CD4-positive, CD25-positive, alpha-beta regulatory T cell (primary cell): ENCODE results near the gene PSMB7. TPM values are rescaled to one million over a fixed set of nuclear protein-coding genes. Genes with fewer than 3 reads are reported as not detected.

Experiments
- ATAC-seq, 2 donors: fragments of 150-1000 bp; cut with Tn5 transposase; one replicate each; pipeline ENCODE4 v1.10.0; 2021; ENCODE audit warnings: low read depth in 2 of 2, moderate number of reproducible peaks in 2 of 2, moderate library complexity in 1 of 2
- DNase-seq, 3 donors: peaks; one replicate each; pipeline versions ENCODE4 v3.0.0 to v3.0.0-alpha.2; 2012 to 2022; ENCODE audit warnings: mixed read lengths in 1 of 3
- H3K27ac ChIP-seq: one replicate; pipeline ENCODE4 v1.7.0; 2013; ENCODE audit warnings: mild to moderate bottlenecking, low read length; ENCODE audit not compliant: insufficient read depth, poor library complexity, severe bottlenecking
- H3K27me3 ChIP-seq: one replicate; pipeline ENCODE4 v1.7.0; 2013; ENCODE audit warnings: low read length; ENCODE audit not compliant: control insufficient read depth, insufficient read depth
- H3K36me3 ChIP-seq: one replicate; pipeline ENCODE4 v1.7.0; 2013; ENCODE audit warnings: mild to moderate bottlenecking, low read length, moderate library complexity; ENCODE audit not compliant: control insufficient read depth, insufficient read depth
- H3K4me1 ChIP-seq: 2 replicates; pipeline ENCODE4 v1.7.0; 2013; ENCODE audit warnings: mild to moderate bottlenecking, low read length; ENCODE audit not compliant: insufficient read depth, control insufficient read depth, poor library complexity, severe bottlenecking
- H3K4me3 ChIP-seq: one replicate; pipeline ENCODE4 v1.7.0; 2013; ENCODE audit warnings: low read depth, mild to moderate bottlenecking, low read length, moderate library complexity
- H3K9me3 ChIP-seq, 2 experiments: 1 replicate in 1 of 2; 2 replicates in 1 of 2; pipeline ENCODE4 v1.7.0; 2013; ENCODE audit warnings: low read length in 2 of 2, mild to moderate bottlenecking in 1 of 2, moderate library complexity in 1 of 2; ENCODE audit not compliant: control insufficient read depth in 2 of 2
- H3K27ac Mint-ChIP-seq, 3 donors: one replicate each; pipeline ENCODE4 v1.8.0; 2020 to 2022; ENCODE audit warnings: mild to moderate bottlenecking in 3 of 3, mixed read lengths in 3 of 3, moderate library complexity in 2 of 3
- H3K27me3 Mint-ChIP-seq: one replicate; pipeline ENCODE4 v1.8.0; 2022; ENCODE audit warnings: mild to moderate bottlenecking, mixed read lengths
- H3K36me3 Mint-ChIP-seq: one replicate; pipeline ENCODE4 v1.8.0; 2020; ENCODE audit warnings: mixed read lengths
- H3K4me1 Mint-ChIP-seq, 4 donors: one replicate each; pipeline ENCODE4 v1.8.0; 2020 to 2022; ENCODE audit warnings: mixed read lengths in 4 of 4, mild to moderate bottlenecking in 1 of 4
- H3K4me3 Mint-ChIP-seq, 4 donors: one replicate each; pipeline ENCODE4 v1.8.0; 2020 to 2022; ENCODE audit warnings: mild to moderate bottlenecking in 4 of 4, mixed read lengths in 4 of 4, moderate library complexity in 3 of 4
- H3K9me3 Mint-ChIP-seq, 7 donors: one replicate each; pipeline ENCODE4 v1.8.0; 2020 to 2022; ENCODE audit warnings: mixed read lengths in 7 of 7, mild to moderate bottlenecking in 3 of 7, moderate library complexity in 2 of 7
- polyA plus RNA-seq, 4 donors: library from polyadenylated mRNA; unstranded; fragments of 300-500 nt; fragmentation: Illumina TruSeq; gene quantifications; one replicate each; pipeline ENCODE4 v1.2.3, GENCODE V29; 2021
- total RNA-seq: library from RNA; stranded (reverse); gene quantifications from one replicate; pipeline ENCODE4 v1.2.3, GENCODE V29; 2022

The PSMB7 gene
- total and polyA plus RNA-seq, 5 donors from 2014 or later: 84.2 to 225 (median 186) TPM

DNA sequence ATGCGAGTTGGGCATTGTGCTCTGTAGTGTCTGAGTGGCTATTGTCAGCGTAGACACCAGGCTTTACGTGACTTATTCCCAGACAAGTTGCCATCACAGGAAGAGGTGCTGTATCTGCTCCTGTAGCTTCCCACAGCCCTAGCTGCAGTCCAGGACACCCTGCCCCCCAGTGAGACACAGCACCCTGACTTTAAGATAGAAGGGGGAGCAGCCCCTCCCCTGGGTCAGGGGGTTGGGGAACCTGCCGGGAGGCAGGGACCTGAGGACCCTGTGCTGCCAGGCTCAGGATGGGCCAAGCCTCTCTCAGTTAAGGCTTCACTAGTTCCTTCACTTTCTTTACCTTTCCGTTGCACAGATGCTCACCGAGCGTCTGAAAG is 82.1 kb downstream of the PSMB7 start:
- Histone ChIP-seq H3K27ac (no peak overlapping the region), H3K4me1 (no peaks in the 10 kb centered on the region), H3K36me3 (peaks cover 5% of the 10 kb centered on the region), H3K9me3 (peaks cover 0 to 5% of the 10 kb centered on the region in 2 experiments), H3K27me3 (no peaks in the 10 kb centered on the region), H3K4me3 (no peak overlapping the region)
- no peak overlapping the region for H3K27ac Mint-ChIP-seq
- H3K27me3 Mint-ChIP-seq: no peaks in the 10 kb centered on the region
- DNase-seq (no peak), ATAC-seq (no peak)
- peaks cover 0 to under 1% (median 0%) of the 10 kb centered on the region in 7 donors for H3K9me3 Mint-ChIP-seq
- H3K36me3 Mint-ChIP-seq: peaks cover 10% of the 10 kb centered on the region
- no peaks in the 10 kb centered on the region for H3K4me1 Mint-ChIP-seq
- H3K4me3 Mint-ChIP-seq: no peak overlapping the region

- Histone ChIP-seq H3K27me3 (no peaks in the 10 kb centered on the region), H3K4me3 (no peak overlapping the region), H3K9me3 (peaks cover 0 to 4% of the 10 kb centered on the region in 2 experiments), H3K27ac (no peak overlapping the region), H3K4me1 (no peaks in the 10 kb centered on the region), H3K36me3 (peaks cover 4% of the 10 kb centered on the region)
- H3K9me3 Mint-ChIP-seq: no peaks in the 10 kb centered on the region
- H3K36me3 Mint-ChIP-seq: peaks cover 9% of the 10 kb centered on the region
- H3K4me3 Mint-ChIP-seq: no peak overlapping the region
- H3K27me3 Mint-ChIP-seq: no peaks in the 10 kb centered on the region
- no peaks in the 10 kb centered on the region for H3K4me1 Mint-ChIP-seq
- no peak for DNase-seq
- no peak overlapping the region for H3K27ac Mint-ChIP-seq
- no peak for ATAC-seq
These were observed 82.7 kb downstream of the PSMB7 start for GRCh38 chr9:124332361-124333202.

GRCh38 chr9:124331580-124331979 is 83.7 kb downstream of the PSMB7 start:
- Mint-ChIP-seq H3K9me3 (no peaks in the 10 kb centered on the region), H3K4me3 (peak overlapping the region in 1 of 4 donors; percentile 21), H3K36me3 (peaks cover 3% of the 10 kb centered on the region), H3K4me1 (no peaks in the 10 kb centered on the region), H3K27ac (no peak overlapping the region), H3K27me3 (no peaks in the 10 kb centered on the region)
- Histone ChIP-seq H3K36me3 (no peaks in the 10 kb centered on the region), H3K27me3 (no peaks in the 10 kb centered on the region), H3K4me3 (no peak overlapping the region), H3K9me3 (no peaks in the 10 kb centered on the region), H3K4me1 (no peaks in the 10 kb centered on the region), H3K27ac (no peak overlapping the region)
- no peak for ATAC-seq
- no peak for DNase-seq

- ATAC-seq (no peak), DNase-seq (no peak)
- no peak overlapping the region for H3K27ac Mint-ChIP-seq
- H3K36me3 ChIP-seq: no peaks in the 10 kb centered on the region
- H3K4me1 ChIP-seq: no peaks in the 10 kb centered on the region
- H3K9me3 ChIP-seq: no peaks in the 10 kb centered on the region
- H3K27me3 Mint-ChIP-seq: no peaks in the 10 kb centered on the region
- H3K4me3 ChIP-seq: no peak overlapping the region
- H3K27ac ChIP-seq: no peak overlapping the region
- no peaks in the 10 kb centered on the region for H3K27me3 ChIP-seq
- H3K9me3 Mint-ChIP-seq: no peaks in the 10 kb centered on the region
- H3K4me3 Mint-ChIP-seq: no peak overlapping the region
- H3K36me3 Mint-ChIP-seq: no peaks in the 10 kb centered on the region
- no peaks in the 10 kb centered on the region for H3K4me1 Mint-ChIP-seq
These were observed 85.1 kb downstream of the PSMB7 start for GRCh38 chr9:124330011-124330697.

DNA sequence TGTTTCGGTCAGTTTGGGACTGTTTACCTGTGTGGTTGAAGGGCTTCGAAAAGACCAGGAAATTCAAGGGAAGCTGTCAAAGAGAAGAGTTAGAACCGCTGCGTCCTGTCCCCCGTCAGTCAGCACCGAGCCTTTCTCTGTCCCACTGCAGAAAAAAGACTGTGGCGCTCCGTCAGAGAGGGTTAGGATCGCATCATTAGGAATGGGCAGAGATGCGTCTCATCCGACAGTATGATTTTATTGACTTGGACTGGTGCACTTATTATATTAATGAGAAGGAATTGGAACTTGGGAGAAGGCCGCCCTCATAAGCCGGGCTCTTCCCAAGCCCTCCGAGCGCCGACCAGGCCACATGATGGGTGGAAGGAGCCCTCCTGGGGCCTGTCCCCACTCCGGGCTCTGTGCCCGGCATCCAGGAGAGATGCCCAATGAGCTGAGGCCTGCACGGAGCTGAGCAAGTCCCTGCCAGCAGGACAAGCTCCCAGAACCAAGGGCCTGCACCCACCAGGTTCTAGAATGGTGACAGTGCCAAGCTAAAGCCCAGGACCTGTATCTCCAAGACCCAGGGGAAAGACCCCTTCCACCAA is 85.9 kb downstream of the PSMB7 start:
- no peaks in the 10 kb centered on the region for H3K36me3 ChIP-seq

DNA sequence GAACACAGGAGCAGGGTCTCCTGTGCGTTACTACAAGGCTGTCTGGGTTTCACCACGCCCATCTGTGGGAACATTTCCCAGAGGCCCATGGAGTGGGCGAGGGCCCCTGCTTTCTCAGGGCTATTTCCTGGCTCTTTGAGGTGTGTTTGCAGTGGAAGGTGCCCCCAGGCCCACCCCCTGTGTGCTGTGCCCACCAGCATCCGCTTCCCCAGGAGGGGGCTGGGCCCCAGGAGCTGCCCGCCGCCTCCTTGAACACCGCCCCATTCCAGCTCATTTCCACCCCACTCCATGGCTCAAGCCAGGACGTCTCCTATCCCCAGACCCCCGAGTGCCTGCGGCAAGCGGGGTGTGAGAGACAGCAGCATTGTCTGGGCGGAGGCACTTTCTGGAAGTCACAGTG is 87.0 kb downstream of the PSMB7 start:
- no peaks in the 10 kb centered on the region for H3K27me3 ChIP-seq
- no peak overlapping the region for H3K27ac ChIP-seq
- Mint-ChIP-seq H3K9me3 (no peaks in the 10 kb centered on the region), H3K27me3 (no peaks in the 10 kb centered on the region), H3K36me3 (no peaks in the 10 kb centered on the region), H3K4me1 (no peaks in the 10 kb centered on the region), H3K4me3 (no peak overlapping the region), H3K27ac (no peak overlapping the region)
- H3K36me3 ChIP-seq: no peaks in the 10 kb centered on the region
- no peaks in the 10 kb centered on the region for H3K4me1 ChIP-seq
- no peak overlapping the region for H3K4me3 ChIP-seq
- DNase-seq (no peak), ATAC-seq (no peak)
- no peaks in the 10 kb centered on the region for H3K9me3 ChIP-seq

More for the DNA sequence above, 85.9 kb downstream of the PSMB7 start:
- Mint-ChIP-seq H3K4me1 (no peaks in the 10 kb centered on the region), H3K36me3 (no peaks in the 10 kb centered on the region), H3K4me3 (no peak overlapping the region), H3K9me3 (no peaks in the 10 kb centered on the region), H3K27me3 (no peaks in the 10 kb centered on the region), H3K27ac (no peak overlapping the region)
- ATAC-seq (no peak), DNase-seq (no peak)
- no peaks in the 10 kb centered on the region for H3K27me3 ChIP-seq
- H3K27ac ChIP-seq: no peak overlapping the region
- no peaks in the 10 kb centered on the region for H3K4me1 ChIP-seq
- H3K9me3 ChIP-seq: no peaks in the 10 kb centered on the region
- no peak overlapping the region for H3K4me3 ChIP-seq

DNA sequence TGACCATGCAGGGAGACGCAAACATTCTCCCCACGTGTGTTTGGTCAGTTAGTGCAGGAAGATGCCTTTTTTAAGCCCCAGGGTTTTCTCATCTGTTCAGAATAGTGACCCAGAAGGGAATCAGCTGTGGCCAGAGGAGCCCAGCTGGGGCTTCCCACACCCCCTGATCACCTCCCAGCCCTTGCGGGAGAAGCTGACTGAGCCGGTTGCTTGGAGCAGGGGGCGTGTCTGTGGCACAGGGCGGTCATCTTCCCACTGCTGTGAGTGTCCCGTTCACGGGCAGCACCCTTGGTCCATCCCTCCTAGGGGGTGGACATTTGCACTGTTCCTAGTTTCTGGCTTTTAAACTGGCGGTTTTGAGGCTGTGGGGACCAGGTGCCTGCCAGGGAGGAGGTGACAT is 87.8 kb downstream of the PSMB7 start:
- H3K36me3 ChIP-seq: no peaks in the 10 kb centered on the region
- H3K4me3 ChIP-seq: no peak overlapping the region
- Mint-ChIP-seq H3K27ac (no peak overlapping the region), H3K4me3 (no peak overlapping the region), H3K36me3 (no peaks in the 10 kb centered on the region), H3K4me1 (no peaks in the 10 kb centered on the region), H3K9me3 (no peaks in the 10 kb centered on the region), H3K27me3 (no peaks in the 10 kb centered on the region)
- ATAC-seq: no peak
- no peaks in the 10 kb centered on the region for H3K27me3 ChIP-seq
- no peak overlapping the region for H3K27ac ChIP-seq
- no peaks in the 10 kb centered on the region for H3K4me1 ChIP-seq
- no peaks in the 10 kb centered on the region for H3K9me3 ChIP-seq
- no peak for DNase-seq
